ENCODE data around the gene SLBP. TPM values are rescaled to one million over a fixed set of nuclear protein-coding genes. Genes with fewer than 3 reads are reported as not detected.

The SLBP gene
- total and polyA plus RNA-seq, 2 of the 8 experiments (the other 6 are each of a cell fraction or from before 2014, with no cell fraction given) = 44.1 to 49.0 TPM

- no peak overlapping the region for H3K9ac ChIP-seq (replicated peaks in 1 of 4; ENCODE audit: extremely low read depth in 1 of 4, low read depth in 3 of 4, low read length in 3 of 4)
- TF ChIP-seq ZNF274 (IDR thresholded peaks at IDR 0.05; ENCODE audit: borderline replicate concordance, extremely low read depth, low read length) (no peak), SRF (IDR thresholded peaks at IDR 0.05; ENCODE audit: low read depth, low read length) (no peak)
- no peak overlapping the region for H4K91ac ChIP-seq (replicated peaks; ENCODE audit: insufficient read length, low read length)
- H3K4me3 ChIP-seq (ENCODE audit: extremely low read depth in 1 of 4, insufficient read depth in 2 of 4, low read depth in 3 of 4, low read length in 4 of 4) = no peak overlapping the region
- no peak overlapping the region for H3K18ac ChIP-seq (ENCODE audit: extremely low read depth, low read length)
- H2BK5ac ChIP-seq (ENCODE audit: low read depth, low read length) = peak overlapping the region; percentile 5; the same call in 1 of the 2 replicates
- FAIRE-seq (no peak), DNase-seq (ENCODE audit: low read depth in 1 of 2, low spot score in 2 of 2) (no peak)
- no peak overlapping the region for H2AK5ac ChIP-seq (ENCODE audit: low read depth, low read length)
- peaks cover 0 to 5% (median 4%) of the 10 kb centered on the region in 4 experiments; a peak in 4 of 7 replicates for H3K4me1 ChIP-seq (replicated peaks in 1 of 4; ENCODE audit: control insufficient read depth in 3 of 4, insufficient read depth in 4 of 4, low read length in 3 of 4)
- H3K23ac ChIP-seq (ENCODE audit: insufficient read length) = no peak overlapping the region
- no peak overlapping the region for H2BK12ac ChIP-seq (ENCODE audit: low read depth, low read length)
- H2BK15ac ChIP-seq (ENCODE audit: low read length) = peak overlapping the region; percentile 25; the same call in 1 of the 2 replicates
- H3K9me3 ChIP-seq (ENCODE audit: insufficient read depth in 2 of 2, low read depth in 1 of 2, low read length in 1 of 2) = no peaks in the 10 kb centered on the region
- WGBS, 2 experiments (ENCODE audit: extremely low coverage in 1 of 2, insufficient coverage in 1 of 2, insufficient read length in 1 of 2, insufficient replicate concordance in 2 of 2, low coverage in 1 of 2, low lambda C conversion rate in 2 of 2, missing lambda C conversion rate in 1 of 2) = 91% methylated on average over 15 of the region's 15 CpGs; no CpG with 5 or more reads in 1 of the 2 experiments
- no peaks in the 10 kb centered on the region for H4K20me1 ChIP-seq (replicated peaks in 1 of 2; ENCODE audit: control insufficient read depth in 1 of 2, insufficient read depth in 2 of 2, low read length in 2 of 2)
- no peak overlapping the region for H3K4me2 ChIP-seq (ENCODE audit: insufficient read depth in 1 of 2, low read depth in 2 of 2, low read length in 2 of 2)
- no peak overlapping the region for H3K56ac ChIP-seq (replicated peaks; ENCODE audit: insufficient read length, low read depth, low read length)
- no peak overlapping the region for H2BK20ac ChIP-seq (ENCODE audit: low read length)
- no peak overlapping the region for H3K4ac ChIP-seq (replicated peaks; ENCODE audit: insufficient read length, low read depth, low read length)
- H3K79me2 ChIP-seq (ENCODE audit: control insufficient read depth in 1 of 2, insufficient read depth in 2 of 2, low read length in 2 of 2) = no peaks in the 10 kb centered on the region
- H4K8ac ChIP-seq (ENCODE audit: extremely low read depth, insufficient read depth, low read length) = no peak overlapping the region
- H3K14ac ChIP-seq (ENCODE audit: insufficient read length) = no peak overlapping the region
- H2BK120ac ChIP-seq (replicated peaks; ENCODE audit: low read depth, low read length) = no peak overlapping the region
- no peaks in the 10 kb centered on the region for H3K36me3 ChIP-seq (ENCODE audit: control insufficient read depth in 2 of 4, insufficient read depth in 4 of 4, low read length in 3 of 4)
- no peak overlapping the region for H3K27ac ChIP-seq (ENCODE audit: low read depth, low read length)
- H2AFZ ChIP-seq (ENCODE audit: low read length) = no peak overlapping the region
- no peaks in the 10 kb centered on the region for H3K27me3 ChIP-seq (replicated peaks in 1 of 4; ENCODE audit: control insufficient read depth in 3 of 4, extremely low read depth in 1 of 4, insufficient read depth in 3 of 4, low read length in 3 of 4)
- no peaks in the 10 kb centered on the region; the same call in 1 of the 2 replicates for H3K79me1 ChIP-seq (ENCODE audit: low read depth, low read length)
- no peak overlapping the region for H4K5ac ChIP-seq (ENCODE audit: insufficient read length, low read depth, low read length)
- POLR2A ChIA-PET (ENCODE audit: partially characterized antibody) = interaction anchor here (0.8 to 1.0 kb wide), 2 partner anchors 9 to 29 kb away, joined by 3 to 4 read pairs; no protein-coding TSS in a partner anchor
- CTCF ChIA-PET (ENCODE audit: partially characterized antibody) = interaction anchor here (0.6 to 3.3 kb wide), 5 partner anchors 12 to 1294 kb away, joined by 3 to 13 read pairs (median 3); no protein-coding TSS in a partner anchor
- H3K23me2 ChIP-seq (ENCODE audit: low read depth, low read length) = no peaks in the 10 kb centered on the region
These were observed 44.8 kb downstream of the SLBP start for GRCh38 chr4:1667273-1667672.

Measured in H1 (cell line).